ENCODE measurements around the gene G2E3.
"Not testable (repeated sequence)": the region's sequence is repeated elsewhere in the genome, so short reads cannot be mapped to it uniquely, and the experiment has no call there.

G2E3 gene

GRCh38 chr14:30603402-30603801, 44.4 kb downstream of the G2E3 start:
- DNase-seq (ENCODE audit: low spot score): no peak

GRCh38 chr14:30604696-30605095, 45.7 kb downstream of the G2E3 start:
- DNase-seq (ENCODE audit: low spot score): not testable (repeated sequence)

GRCh38 chr14:30607156-30607780, 48.3 kb downstream of the G2E3 start:
- no peak for DNase-seq (ENCODE audit: low spot score)

- DNase-seq (ENCODE audit: low spot score): no peak
These were observed 49.6 kb downstream of the G2E3 start for GRCh38 chr14:30608533-30609006.

GRCh38 chr14:30610787-30611343, 51.9 kb downstream of the G2E3 start:
- DNase-seq (ENCODE audit: low spot score): peak; percentile 40

- DNase-seq (ENCODE audit: low spot score): no peak
These were observed 55.2 kb downstream of the G2E3 start for GRCh38 chr14:30614155-30614554.

GRCh38 chr14:30620178-30620577, 61.2 kb downstream of the G2E3 start:
- DNase-seq (ENCODE audit: low spot score): peak; percentile 16

- DNase-seq (ENCODE audit: low spot score): peak; percentile 17
These were observed 62.5 kb downstream of the G2E3 start for GRCh38 chr14:30621354-30621939.

GRCh38 chr14:30621940-30622830, 63.2 kb downstream of the G2E3 start, which contains the start of gene SCFD1:
Gene SCFD1 (plus strand): TSS chr14:30622319. CDS start chr14:30622339, 20 bp downstream.
- DNase-seq (ENCODE audit: low spot score): peak; percentile 92

GRCh38 chr14:30623412-30624131, 64.6 kb downstream of the G2E3 start:
- no peak for DNase-seq (ENCODE audit: low spot score)

- no peak for DNase-seq (ENCODE audit: low spot score)
These were observed 65.1 kb downstream of the G2E3 start for GRCh38 chr14:30624132-30624423.

GRCh38 chr14:30625533-30625932, 66.6 kb downstream of the G2E3 start:
- no peak for DNase-seq (ENCODE audit: low spot score)

GRCh38 chr14:30629432-30629831, 70.5 kb downstream of the G2E3 start:
- DNase-seq (ENCODE audit: low spot score): not testable (repeated sequence)

- no peak for DNase-seq (ENCODE audit: low spot score)
These were observed 71.3 kb downstream of the G2E3 start for GRCh38 chr14:30630248-30630647.

GRCh38 chr14:30632730-30633129, 73.8 kb downstream of the G2E3 start:
- DNase-seq (ENCODE audit: low spot score): no peak

GRCh38 chr14:30638926-30639325, 80.0 kb downstream of the G2E3 start:
- no peak for DNase-seq (ENCODE audit: low spot score)

- no peak for DNase-seq (ENCODE audit: low spot score)
These were observed 82.2 kb downstream of the G2E3 start for GRCh38 chr14:30641207-30641606.

- not testable (repeated sequence) for DNase-seq (ENCODE audit: low spot score)
These were observed 85.5 kb downstream of the G2E3 start for GRCh38 chr14:30644462-30644861.

GRCh38 chr14:30645600-30645999, 86.6 kb downstream of the G2E3 start:
- DNase-seq (ENCODE audit: low spot score): no peak

GRCh38 chr14:30648471-30648870, 89.5 kb downstream of the G2E3 start:
- DNase-seq (ENCODE audit: low spot score): no peak

GRCh38 chr14:30651937-30652336, 93.0 kb downstream of the G2E3 start:
- no peak for DNase-seq (ENCODE audit: low spot score)

- DNase-seq (ENCODE audit: low spot score): no peak
These were observed 96.2 kb downstream of the G2E3 start for GRCh38 chr14:30655124-30655523.
